Loucy (cell line): ENCODE measurements around the gene CGB7.

Source experiments
- CTCF ChIP-seq: fragments of 200-600 bp; sonication (generic); conservative IDR thresholded peaks from 2 replicates; pipeline ENCODE4 v1.5.1; 2014; ENCODE audit warnings: mild to moderate bottlenecking, antibody characterized with exemption, low read length
- EZH2phosphoT487 ChIP-seq: fragments of 200-600 bp; IDR thresholded peaks from 2 replicates; pipeline ENCODE4 v1.6.1; 2018; ENCODE audit warnings: antibody characterized with exemption, mild to moderate bottlenecking, moderate library complexity, borderline replicate concordance

- TF ChIP-seq CTCF: no peak
- no peak for TF ChIP-seq EZH2phosphoT487
These were observed 43.6 kb upstream of the CGB7 start for GRCh38 chr19:49101160-49101559.
